Measurements from ENCODE around the gene STXBP2.

GRCh38 chr19:7679771-7680605 lies 43.1 kb downstream of the STXBP2 start:
- no peak for TF ChIP-seq CTCF (IDR thresholded peaks at IDR 0.05)
- TF ChIP-seq POLR2A (IDR thresholded peaks at IDR 0.05) = no peak

Data from body of pancreas (tissue), 4 donors.